ENCODE results near the gene LRPPRC.

DNA sequence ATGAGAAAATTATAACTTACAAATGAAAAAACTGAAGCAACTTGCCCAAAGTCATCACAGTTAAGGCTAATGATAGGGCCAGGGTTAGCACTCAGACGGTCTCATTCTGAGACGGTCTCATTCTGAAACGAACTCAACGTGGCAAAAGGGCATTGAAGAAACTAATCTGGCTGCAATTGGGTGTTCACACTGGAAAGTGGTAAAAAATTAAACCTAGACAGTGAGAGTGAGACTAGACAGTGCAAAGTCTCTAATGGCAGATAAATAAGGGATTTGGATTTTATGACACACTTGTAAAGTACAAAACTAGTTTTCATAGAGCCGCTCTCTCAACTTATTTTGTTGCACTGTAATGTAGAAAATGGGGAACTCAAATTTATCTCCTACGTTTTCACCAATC, 9.2 kb downstream of the LRPPRC start:
- TF ChIP-seq EZH2 (IDR thresholded peaks at IDR 0.05; ENCODE audit: low read depth, unreplicated experiment): no peak
- TF ChIP-seq CTCF (conservative IDR thresholded peaks at IDR 0.05; ENCODE audit: low read depth in 2 of 2): no peak
- TF ChIP-seq EZH2phosphoT487 (IDR thresholded peaks at IDR 0.05; ENCODE audit: unreplicated experiment): no peak
- TF ChIP-seq STAT1 (IDR thresholded peaks at IDR 0.05; ENCODE audit: unreplicated experiment): no peak
- TF ChIP-seq REST (IDR thresholded peaks at IDR 0.05; ENCODE audit: unreplicated experiment): no peak
